Ishikawa (cell line): ENCODE results near the gene SPDYC.

Experiments
- CEBPB ChIP-seq: IDR thresholded peaks from 2 replicates; pipeline ENCODE4 v1.6.1; 2012
- CREB1 ChIP-seq: IDR thresholded peaks from 2 replicates; pipeline ENCODE4 v1.6.1; 2012; ENCODE audit warnings: low read depth
- EP300 ChIP-seq: IDR thresholded peaks from 2 replicates; pipeline ENCODE4 v1.6.1; 2012; ENCODE audit warnings: borderline replicate concordance
- FOXM1 ChIP-seq: IDR thresholded peaks from 2 replicates; pipeline ENCODE4 v1.6.1; 2012; ENCODE audit warnings: low read depth, borderline replicate concordance
- MAX ChIP-seq: IDR thresholded peaks from 2 replicates; pipeline ENCODE4 v1.6.1; 2012
- RAD21 ChIP-seq: IDR thresholded peaks from 2 replicates; pipeline ENCODE4 v1.6.1; 2012; ENCODE audit warnings: low read depth
- REST ChIP-seq: IDR thresholded peaks from 2 replicates; pipeline ENCODE4 v1.6.1; 2012; ENCODE audit warnings: low read depth, mild to moderate bottlenecking
- TCF12 ChIP-seq: IDR thresholded peaks from 2 replicates; pipeline ENCODE4 v1.6.1; 2012; ENCODE audit warnings: low read depth
- YY1 ChIP-seq: IDR thresholded peaks from 2 replicates; pipeline ENCODE4 v1.6.1; 2012; ENCODE audit warnings: low read depth
- ZBTB7A ChIP-seq: IDR thresholded peaks from 2 replicates; pipeline ENCODE4 v1.6.1; 2012; ENCODE audit warnings: low read depth

GRCh38 chr11:65206901-65207300 lies 36.9 kb downstream of the SPDYC start:
- TF ChIP-seq REST: no peak
- TF ChIP-seq MAX: no peak
- TF ChIP-seq EP300: no peak
- TF ChIP-seq CEBPB: no peak
- no peak for TF ChIP-seq TCF12
- no peak for TF ChIP-seq YY1
- TF ChIP-seq FOXM1: no peak
- no peak for TF ChIP-seq RAD21
- TF ChIP-seq ZBTB7A: no peak
- no peak for TF ChIP-seq CREB1
